Activated CD4-positive, alpha-beta T cell treated with anti-CD3 and anti-CD28 coated beads for 36 hours (primary cell): ENCODE data around the gene ANO9. TPM values are rescaled to one million over a fixed set of nuclear protein-coding genes. Genes with fewer than 3 reads are reported as not detected.
"Not testable (repeated sequence)": the region's sequence is repeated elsewhere in the genome, so short reads cannot be mapped to it uniquely, and the experiment has no call there.

Experiments used
- ATAC-seq: fragments of 200-7000 bp; cut with Tn5 transposase; one replicate; pipeline ENCODE4 v1.10.0; 2021; ENCODE audit warnings: mild to moderate bottlenecking, moderate library complexity
- CTCF ChIA-PET: fragments of 350-600 bp; sonication (Branson Sonifier 250); formaldehyde crosslinking; loops from one replicate; lab custom pipeline; 2021; ENCODE audit warnings: antibody characterized with exemption; lab: Charles Lee
- POLR2A ChIA-PET: fragments of 350-600 bp; sonication (Branson Sonifier 250); formaldehyde crosslinking; loops from one replicate; lab custom pipeline; 2021; ENCODE audit warnings: antibody characterized with exemption, inconsistent platforms; lab: Charles Lee
- DNase-seq: peaks from one replicate; pipeline ENCODE4 v3.0.0-alpha.2; 2020
- H3K27ac Mint-ChIP-seq: one replicate; pipeline ENCODE4 v1.8.0; 2021; ENCODE audit warnings: mixed read lengths
- H3K27me3 Mint-ChIP-seq: one replicate; pipeline ENCODE4 v1.8.0; 2021; ENCODE audit warnings: mixed read lengths
- H3K36me3 Mint-ChIP-seq: one replicate; pipeline ENCODE4 v1.8.0; 2021; ENCODE audit warnings: low read depth, mixed read lengths
- H3K4me1 Mint-ChIP-seq: one replicate; pipeline ENCODE4 v1.8.0; 2021; ENCODE audit warnings: mixed read lengths
- H3K4me3 Mint-ChIP-seq: one replicate; pipeline ENCODE4 v1.8.0; 2021; ENCODE audit warnings: mild to moderate bottlenecking, moderate library complexity, mixed read lengths
- H3K9me3 Mint-ChIP-seq: one replicate; pipeline ENCODE4 v1.8.0; 2021; ENCODE audit warnings: low read depth, mixed read lengths
- intact Hi-C, 2 experiments: fragments of 100-400 bp; cut with DNase I in 1 of 2; cut with micrococcal nuclease in 1 of 2; formaldehyde crosslinking; loops; one replicate each; pipeline versions ENCODE4 v1.14.2 to v1.15.1; 2022 to 2024; cut with DNase I, micrococcal nuclease
- total RNA-seq, 2 experiments: library from RNA; stranded (reverse); gene quantifications; one replicate each; pipeline ENCODE4 v1.2.3, GENCODE V29; 2021

The ANO9 gene
- total RNA-seq, 2 experiments from 2014 or later = 31.7 to 38.8 TPM

GRCh38 chr11:394858-395655 is 46.8 kb downstream of the ANO9 start:
- H3K9me3 Mint-ChIP-seq = no peaks in the 10 kb centered on the region
- intact Hi-C loops = no loop called here
- ChIA-PET CTCF (no interaction called here), POLR2A (no interaction called here)
- peaks cover 3% of the 10 kb centered on the region for H3K36me3 Mint-ChIP-seq
- ATAC-seq = no peak
- peaks cover 4% of the 10 kb centered on the region for H3K4me1 Mint-ChIP-seq
- DNase-seq = no peak
- no peak overlapping the region for H3K27ac Mint-ChIP-seq
- H3K27me3 Mint-ChIP-seq = peaks cover 8% of the 10 kb centered on the region
- H3K4me3 Mint-ChIP-seq = no peak overlapping the region

DNA sequence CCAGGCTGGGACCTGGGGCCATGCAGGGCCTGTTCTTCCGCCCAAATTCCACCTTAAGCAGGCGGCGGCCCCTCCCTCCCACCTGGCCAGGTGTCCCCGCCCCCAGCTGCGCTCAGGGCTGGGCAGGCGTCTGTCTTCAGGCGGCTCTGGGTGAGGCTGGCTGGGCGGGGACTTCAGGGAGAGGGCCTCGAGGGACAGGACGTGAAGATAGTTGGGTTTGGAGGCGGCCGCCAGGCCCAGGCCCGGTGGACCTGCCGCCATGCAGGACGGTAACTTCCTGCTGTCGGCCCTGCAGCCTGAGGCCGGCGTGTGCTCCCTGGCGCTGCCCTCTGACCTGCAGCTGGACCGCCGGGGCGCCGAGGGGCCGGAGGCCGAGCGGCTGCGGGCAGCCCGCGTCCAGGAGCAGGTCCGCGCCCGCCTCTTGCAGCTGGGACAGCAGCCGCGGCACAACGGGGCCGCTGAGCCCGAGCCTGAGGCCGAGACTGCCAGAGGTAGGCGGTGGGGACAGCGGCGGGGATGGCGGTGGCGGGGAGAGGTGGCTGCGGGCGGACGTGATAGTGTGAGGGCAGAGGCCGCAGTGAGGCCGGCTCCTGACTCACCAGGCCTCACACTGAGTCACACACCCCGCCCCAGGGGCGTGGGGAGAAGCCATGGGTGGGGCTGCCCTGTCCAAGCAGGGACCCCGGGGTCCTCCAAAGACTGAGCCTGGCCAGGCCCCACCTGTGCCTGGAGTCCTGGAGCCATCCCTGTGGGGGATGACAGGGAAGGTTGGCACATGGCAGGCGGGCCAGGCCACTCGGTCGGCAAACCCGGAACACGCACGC is 47.6 kb downstream of the ANO9 start, which contains the start of gene PKP3:
Gene PKP3 (plus strand): TSS at position 176 of the 824 bp plus-strand sequence. CDS start 84 bp downstream, at position 260.
- H3K4me3 Mint-ChIP-seq = no peak within 1 kb of the TSS
- intact Hi-C loops = no loop called here
- peaks cover 3% of the 10 kb centered on the region for H3K27me3 Mint-ChIP-seq
- ATAC-seq = no peak
- no peaks in the 10 kb centered on the region for H3K9me3 Mint-ChIP-seq
- H3K4me1 Mint-ChIP-seq = no peaks in the 10 kb centered on the region
- H3K27ac Mint-ChIP-seq = no peak within 1 kb of the TSS
- H3K36me3 Mint-ChIP-seq = peaks cover 3% of the 10 kb centered on the region
- ChIA-PET CTCF (no interaction called here), POLR2A (no interaction called here)
- no peak for DNase-seq

DNA sequence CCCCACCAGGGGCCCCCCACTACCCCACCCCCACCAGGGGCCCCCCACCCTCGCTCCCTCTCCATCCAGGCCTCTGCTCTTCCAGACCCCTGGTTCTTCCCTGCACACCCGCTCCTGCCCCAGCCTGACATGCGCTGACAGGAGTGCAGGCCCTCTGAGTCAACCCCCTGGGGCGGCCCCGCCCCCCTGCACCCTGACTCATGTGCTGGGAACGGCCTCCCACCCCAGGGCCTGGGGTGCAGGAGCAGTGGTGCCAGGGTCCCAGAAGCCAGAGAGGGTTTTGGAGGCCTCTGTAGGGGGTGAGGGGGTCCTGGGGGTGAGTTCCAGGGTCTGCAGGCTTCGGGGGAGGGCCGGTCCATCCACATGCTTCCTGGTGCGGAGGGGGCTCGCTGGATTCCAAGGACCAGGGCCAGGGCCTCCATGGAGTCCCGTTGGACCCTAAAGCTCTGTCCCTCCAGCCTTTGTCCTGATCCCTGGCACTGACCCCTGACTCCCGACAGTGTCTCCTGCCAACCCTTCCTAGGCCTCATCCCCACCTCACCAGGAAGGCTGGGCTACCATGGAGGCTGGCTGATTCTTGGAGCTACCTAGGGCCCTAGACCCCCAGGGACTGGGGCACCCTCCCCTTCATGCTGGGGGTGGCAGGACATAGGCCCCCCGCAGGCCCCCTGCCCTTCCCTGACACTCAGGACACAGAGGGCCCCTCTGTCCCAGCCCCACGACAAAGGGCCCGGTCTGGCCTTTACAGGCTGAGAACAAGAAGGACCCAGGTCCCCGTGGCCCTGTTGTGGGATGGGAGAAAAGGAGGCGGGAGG is 48.4 kb downstream of the ANO9 start:
- Mint-ChIP-seq H3K27me3 (no peaks in the 10 kb centered on the region), H3K4me3 (no peak overlapping the region), H3K27ac (no peak overlapping the region), H3K9me3 (no peaks in the 10 kb centered on the region), H3K36me3 (no peaks in the 10 kb centered on the region), H3K4me1 (no peaks in the 10 kb centered on the region)
- ChIA-PET CTCF (no interaction called here), POLR2A (no interaction called here)
- ATAC-seq (peak; percentile 36), DNase-seq (peak; percentile 68)
- intact Hi-C loops = no loop called here

DNA sequence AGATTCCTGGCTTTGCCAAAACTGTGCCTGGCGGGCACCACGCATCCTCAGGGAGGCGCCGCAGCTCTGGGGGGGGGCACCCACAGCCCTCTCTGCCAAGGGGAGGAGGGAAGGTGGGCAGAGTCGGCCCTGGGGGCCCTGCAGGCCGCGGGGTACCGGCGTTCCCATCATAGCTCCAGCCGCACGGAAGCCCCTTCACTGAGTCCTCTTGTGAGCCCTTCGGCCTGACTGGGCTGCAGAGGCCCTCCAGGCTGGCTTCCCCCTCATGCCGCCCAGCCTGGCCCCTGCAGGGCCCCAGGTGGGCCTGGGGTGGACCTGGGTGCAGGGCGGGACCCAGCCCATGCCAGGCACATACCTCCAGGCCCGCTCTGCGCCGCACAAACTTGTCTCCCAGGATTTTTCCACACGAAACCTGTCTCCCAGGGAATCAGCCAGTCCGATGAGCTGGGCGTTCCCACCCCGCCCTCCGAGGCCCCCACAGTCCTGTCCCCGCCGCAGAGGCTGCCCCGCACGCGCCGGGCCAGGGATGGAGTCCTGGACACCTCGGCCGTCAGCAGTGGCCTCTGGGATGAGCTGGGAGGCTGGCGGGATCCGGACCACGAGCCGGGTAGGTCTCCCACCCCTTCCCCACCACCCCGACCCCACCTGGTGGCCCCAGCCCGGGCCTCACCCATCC is 49.6 kb downstream of the ANO9 start:
- intact Hi-C loops = no loop called here
- no peak for DNase-seq
- CTCF ChIA-PET = no interaction called here
- H3K9me3 Mint-ChIP-seq = peaks cover 2% of the 10 kb centered on the region
- no peaks in the 10 kb centered on the region for H3K27me3 Mint-ChIP-seq
- ATAC-seq = no peak
- H3K4me1 Mint-ChIP-seq = no peaks in the 10 kb centered on the region
- H3K4me3 Mint-ChIP-seq = no peak overlapping the region
- no peaks in the 10 kb centered on the region for H3K36me3 Mint-ChIP-seq
- POLR2A ChIA-PET = no interaction called here
- H3K27ac Mint-ChIP-seq = no peak overlapping the region

- H3K9me3 Mint-ChIP-seq = peaks cover 7% of the 10 kb centered on the region
- H3K27me3 Mint-ChIP-seq = no peaks in the 10 kb centered on the region
- no peak overlapping the region for H3K27ac Mint-ChIP-seq
- ChIA-PET POLR2A (no interaction called here), CTCF (no interaction called here)
- no peaks in the 10 kb centered on the region for H3K4me1 Mint-ChIP-seq
- H3K4me3 Mint-ChIP-seq = no peak overlapping the region
- no peak for DNase-seq
- H3K36me3 Mint-ChIP-seq = peaks cover 3% of the 10 kb centered on the region
- ATAC-seq = no peak
- intact Hi-C loops = no loop called here
These were observed 50.4 kb downstream of the ANO9 start for GRCh38 chr11:391117-392017.

- Mint-ChIP-seq H3K4me1 (no peaks in the 10 kb centered on the region), H3K4me3 (no peak overlapping the region), H3K36me3 (peaks cover 3% of the 10 kb centered on the region), H3K27me3 (no peaks in the 10 kb centered on the region), H3K27ac (no peak overlapping the region), H3K9me3 (peaks cover 7% of the 10 kb centered on the region)
- CTCF ChIA-PET = no interaction called here
- POLR2A ChIA-PET = no interaction called here
- no peak for ATAC-seq
- no peak for DNase-seq
- intact Hi-C loops = no loop called here
These were observed 51.6 kb downstream of the ANO9 start for GRCh38 chr11:390175-390574.

DNA sequence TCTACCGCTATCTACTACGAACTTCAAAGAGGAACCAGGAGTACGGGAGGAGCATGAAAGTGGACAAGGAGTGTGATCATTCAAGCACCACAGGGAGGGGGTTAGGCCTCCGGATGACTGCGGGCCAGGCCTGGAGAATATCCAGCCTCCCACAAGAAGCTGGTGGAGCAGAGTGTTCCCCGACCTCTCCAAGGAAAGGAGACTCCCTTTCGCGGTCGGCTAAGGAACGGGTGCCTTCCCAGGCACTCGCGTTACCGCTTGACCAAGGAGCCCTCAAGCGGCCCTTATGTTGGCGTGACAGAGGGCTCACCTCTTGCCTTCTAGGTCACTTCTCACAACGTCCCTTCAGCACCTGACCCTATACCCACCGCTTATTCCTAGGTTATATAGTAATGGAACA is 52.4 kb downstream of the ANO9 start:
- intact Hi-C loops, DNase-seq, H3K27ac Mint-ChIP-seq, ATAC-seq, H3K4me3 Mint-ChIP-seq, H3K36me3 Mint-ChIP-seq, H3K9me3 Mint-ChIP-seq, CTCF ChIA-PET, H3K4me1 Mint-ChIP-seq, H3K27me3 Mint-ChIP-seq, POLR2A ChIA-PET: not testable (repeated sequence)

DNA sequence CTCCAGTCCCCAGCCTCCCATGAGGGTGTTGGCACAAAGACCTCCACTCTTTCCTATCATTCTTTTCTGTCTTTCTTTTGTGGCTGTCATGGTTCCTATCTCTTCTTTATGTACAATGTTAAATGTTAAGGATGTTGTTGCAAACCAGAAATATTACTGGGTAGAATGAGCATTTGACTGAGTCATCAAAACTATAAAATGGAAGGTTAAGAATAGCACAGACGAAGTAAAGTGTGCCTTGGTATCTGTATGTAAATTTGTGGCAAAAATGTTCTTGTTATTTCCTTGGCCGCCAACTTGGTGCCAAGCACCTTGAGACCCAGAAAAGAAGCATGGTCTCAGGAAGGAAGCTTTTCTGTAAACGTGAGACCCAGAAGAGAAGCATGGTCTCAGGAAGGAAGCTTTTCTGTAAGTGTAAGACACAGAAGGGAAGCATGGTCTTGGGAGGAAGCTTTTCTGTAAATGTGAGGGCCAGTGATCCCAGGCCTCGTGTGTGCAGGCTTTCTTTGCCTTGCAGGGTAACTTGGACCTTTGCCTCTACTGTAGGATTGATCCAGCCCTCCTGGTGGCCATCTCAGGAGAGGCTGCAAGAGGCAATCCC is 54.5 kb downstream of the ANO9 start:
- peaks cover 3% of the 10 kb centered on the region for H3K36me3 Mint-ChIP-seq
- H3K4me3 Mint-ChIP-seq = no peak overlapping the region
- ChIA-PET POLR2A (no interaction called here), CTCF (interaction anchor here (0.7 to 1.4 kb wide), 4 partner anchors 19 to 66 kb away, joined by 3 to 4 read pairs (median 3); no protein-coding TSS in a partner anchor)
- no peak overlapping the region for H3K27ac Mint-ChIP-seq
- H3K27me3 Mint-ChIP-seq = peaks cover 2% of the 10 kb centered on the region
- intact Hi-C loops = no loop called here
- H3K9me3 Mint-ChIP-seq = peaks cover 7% of the 10 kb centered on the region
- DNase-seq (no peak), ATAC-seq (no peak)
- no peaks in the 10 kb centered on the region for H3K4me1 Mint-ChIP-seq

GRCh38 chr11:386483-386882 is 55.3 kb downstream of the ANO9 start:
- peaks cover 3% of the 10 kb centered on the region for H3K36me3 Mint-ChIP-seq
- H3K4me1 Mint-ChIP-seq = no peaks in the 10 kb centered on the region
- peaks cover 2% of the 10 kb centered on the region for H3K27me3 Mint-ChIP-seq
- POLR2A ChIA-PET = no interaction called here
- intact Hi-C loops = no loop called here
- H3K9me3 Mint-ChIP-seq = peaks cover 7% of the 10 kb centered on the region
- no peak for ATAC-seq
- no peak overlapping the region for H3K27ac Mint-ChIP-seq
- no peak overlapping the region for H3K4me3 Mint-ChIP-seq
- DNase-seq = no peak
- CTCF ChIA-PET = interaction anchor here (1.4 kb wide), 1 partner anchor 22 kb away, joined by 4 read pairs; no protein-coding TSS in a partner anchor
